G401 (cell line): ENCODE results near the gene ZNF423. TPM values are rescaled to one million over a fixed set of nuclear protein-coding genes. Genes with fewer than 3 reads are reported as not detected.

ENCODE experiments used
- DNase-seq: peaks from one replicate; pipeline ENCODE4 v3.0.0-alpha.2; 2015; ENCODE audit warnings: low spot score
- in situ Hi-C: cut with HindIII; loops from 2 replicates; pipeline ENCODE4 v1.10.0; 2016; ENCODE audit warnings: low sequenced_read_pairs, mixed read lengths
- total RNA-seq: library from RNA; depleted of rRNA; stranded (reverse); fragments of >200 nt; shearing (Covaris generic); gene quantifications from 2 replicates; pipeline ENCODE4 v1.2.3, GENCODE V29; 2014

ZNF423 gene
- total RNA-seq, 1 experiment from 2014 or later: 0.07 TPM

DNA sequence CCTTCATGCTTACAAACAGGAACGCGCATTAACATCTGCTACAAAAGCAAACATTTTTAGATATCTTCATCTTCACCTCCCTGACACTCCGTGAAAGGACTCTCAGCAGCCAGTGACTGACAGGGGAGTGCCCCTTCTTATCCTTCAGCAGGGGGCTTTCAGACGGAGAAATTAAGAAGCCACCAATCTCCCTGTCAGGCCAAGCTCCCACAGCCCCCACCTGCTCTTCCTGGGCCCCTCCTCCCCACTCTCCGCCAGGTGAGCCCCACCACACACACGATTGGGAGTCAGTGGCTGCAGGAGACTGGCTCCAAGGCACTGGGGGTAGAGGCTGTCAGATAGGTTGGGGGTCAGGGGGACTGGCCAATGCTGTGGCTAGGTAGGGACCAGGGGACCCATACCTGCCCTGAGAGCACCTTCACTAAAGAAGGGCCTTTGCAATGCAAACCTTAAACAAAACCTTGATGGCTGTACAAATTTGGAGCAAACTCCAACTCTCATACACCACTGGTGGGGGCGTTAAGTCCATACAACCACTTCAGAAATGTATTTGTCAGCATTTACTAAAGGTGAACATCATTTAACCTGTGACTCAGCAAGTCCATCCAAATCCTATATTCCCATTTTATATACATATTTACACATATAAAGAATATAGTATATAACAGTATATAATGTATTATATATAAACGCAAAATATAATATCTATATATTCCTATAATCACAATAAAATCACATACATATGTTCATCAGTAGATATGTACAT lies 232.2 kb downstream of the ZNF423 start:
- in situ Hi-C loops: no loop called here
- no peak for DNase-seq

DNA sequence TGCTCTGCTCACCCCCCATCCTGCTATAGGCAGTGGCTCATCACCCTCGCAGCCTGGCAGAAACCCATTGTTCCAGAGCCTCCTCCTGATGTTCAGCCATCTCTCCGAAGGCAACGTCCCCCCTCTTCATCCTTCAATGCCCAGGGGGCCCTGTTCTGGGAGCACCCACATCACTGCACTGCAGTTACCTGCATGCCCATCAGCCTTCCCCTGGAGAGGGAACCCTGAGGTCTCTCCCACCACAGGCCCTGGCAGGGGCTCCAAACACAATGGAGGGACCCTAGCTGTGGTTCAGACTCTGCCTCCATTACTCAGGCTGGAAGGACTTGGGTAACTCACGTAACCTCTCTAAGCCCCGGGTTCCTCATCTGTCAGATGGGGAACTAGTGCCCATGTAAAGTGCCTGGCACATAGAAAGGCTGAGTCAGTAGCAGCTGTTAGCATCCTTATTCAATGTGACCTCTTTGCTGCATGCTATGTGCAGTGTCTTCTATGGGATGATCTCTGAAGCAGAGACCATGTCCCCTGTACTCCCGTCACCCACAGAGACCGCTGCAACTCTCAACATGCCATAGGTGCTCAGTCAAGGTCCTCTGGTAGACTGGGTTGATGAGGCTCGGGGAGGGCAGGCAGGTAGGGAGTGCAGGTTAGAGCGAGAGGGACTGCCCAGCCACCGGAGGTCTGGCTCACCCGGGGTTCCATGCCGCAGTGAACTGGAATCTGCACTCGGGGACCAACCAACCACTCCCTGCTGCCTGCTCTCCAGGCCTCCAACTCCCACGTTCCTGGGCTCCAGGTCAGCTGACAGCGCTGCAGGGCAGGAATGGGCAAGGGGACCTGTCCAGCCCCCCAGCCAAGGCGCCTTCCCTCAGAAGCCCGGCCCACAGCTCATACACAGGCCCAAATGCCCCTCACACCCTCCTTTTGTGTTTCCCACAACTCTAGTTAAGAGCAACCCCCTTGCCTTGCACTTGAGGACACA lies 233.2 kb downstream of the ZNF423 start:
- in situ Hi-C loops: no loop called here

DNA sequence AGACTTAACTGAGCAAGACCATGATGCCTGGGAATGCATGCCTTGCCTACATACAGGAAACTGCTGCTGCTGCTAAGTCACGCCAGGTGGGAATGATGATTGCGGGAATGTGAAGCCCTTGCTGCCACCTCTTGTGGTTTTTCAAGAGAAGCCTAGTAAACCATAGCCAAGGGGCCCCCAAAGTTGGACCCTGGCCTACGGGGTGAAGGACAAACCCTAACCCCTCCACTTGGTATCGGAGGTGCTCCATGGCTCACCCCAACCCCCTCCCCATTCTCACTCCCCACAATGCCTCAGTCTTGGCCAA lies 233.9 kb downstream of the ZNF423 start:
- no peak for DNase-seq
- in situ Hi-C loops: no loop called here

More for the DNA sequence above, 233.2 kb downstream of the ZNF423 start:
- DNase-seq: no peak

DNA sequence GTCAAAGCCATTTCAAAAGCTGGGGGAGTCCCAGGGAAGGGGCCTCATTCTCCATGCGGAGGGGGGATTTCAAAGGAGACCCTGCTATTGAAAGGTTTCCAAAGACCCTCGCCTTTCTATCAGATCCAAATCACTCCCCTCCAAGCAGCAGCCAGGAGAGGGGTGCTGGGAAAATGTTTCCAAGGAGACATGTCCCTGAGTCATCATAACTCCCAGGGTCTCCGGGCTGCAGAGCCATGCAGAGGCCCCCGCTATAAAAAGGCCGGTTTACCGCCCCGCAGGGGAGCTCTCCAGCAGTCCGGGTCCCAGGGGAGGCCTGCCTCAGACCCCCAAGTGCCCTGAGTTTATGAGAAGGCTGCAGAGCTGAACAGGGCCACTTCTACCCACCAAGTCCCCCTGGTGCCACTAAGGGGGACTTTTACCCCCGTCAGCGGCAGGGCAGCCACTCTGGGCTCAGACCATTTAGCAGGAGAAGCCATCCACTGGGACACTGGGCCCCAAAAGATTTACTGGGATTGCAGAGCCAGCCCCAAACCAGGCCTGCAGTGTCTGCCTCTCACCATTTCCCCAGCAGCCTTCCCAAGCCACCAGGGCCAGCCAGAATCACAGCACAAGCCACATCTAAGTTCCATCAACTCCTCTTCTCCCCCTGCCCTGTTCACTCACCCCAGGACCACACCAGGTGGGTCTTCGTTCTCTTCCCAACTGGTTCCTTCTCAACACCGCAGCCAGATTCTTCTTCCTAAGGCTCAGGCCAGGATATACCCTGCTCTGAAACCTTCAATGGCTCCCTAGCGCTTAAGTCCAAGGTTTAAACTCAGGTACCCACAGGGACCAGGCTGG lies 234.4 kb downstream of the ZNF423 start:
- in situ Hi-C loops: no loop called here
- DNase-seq: no peak

DNA sequence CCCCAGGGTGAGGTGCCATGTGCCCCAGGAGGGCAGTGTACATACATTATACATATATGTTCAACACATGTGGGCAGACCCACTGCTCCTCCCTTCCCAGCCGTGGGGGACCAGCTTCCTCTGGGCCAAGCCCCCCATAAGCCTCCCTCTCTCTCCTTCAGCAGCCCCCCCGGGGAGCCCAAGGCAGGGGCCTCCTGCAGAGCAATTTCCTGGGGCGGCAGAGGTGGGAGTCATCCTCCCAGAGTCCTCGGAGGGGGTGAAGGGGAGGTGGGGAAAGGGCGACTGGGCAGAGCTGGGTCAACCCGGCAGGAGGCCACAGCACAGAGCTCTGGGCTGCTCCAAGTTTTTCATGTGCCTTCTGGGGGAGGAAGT lies 235.1 kb downstream of the ZNF423 start:
- in situ Hi-C loops: no loop called here
- no peak for DNase-seq

DNA sequence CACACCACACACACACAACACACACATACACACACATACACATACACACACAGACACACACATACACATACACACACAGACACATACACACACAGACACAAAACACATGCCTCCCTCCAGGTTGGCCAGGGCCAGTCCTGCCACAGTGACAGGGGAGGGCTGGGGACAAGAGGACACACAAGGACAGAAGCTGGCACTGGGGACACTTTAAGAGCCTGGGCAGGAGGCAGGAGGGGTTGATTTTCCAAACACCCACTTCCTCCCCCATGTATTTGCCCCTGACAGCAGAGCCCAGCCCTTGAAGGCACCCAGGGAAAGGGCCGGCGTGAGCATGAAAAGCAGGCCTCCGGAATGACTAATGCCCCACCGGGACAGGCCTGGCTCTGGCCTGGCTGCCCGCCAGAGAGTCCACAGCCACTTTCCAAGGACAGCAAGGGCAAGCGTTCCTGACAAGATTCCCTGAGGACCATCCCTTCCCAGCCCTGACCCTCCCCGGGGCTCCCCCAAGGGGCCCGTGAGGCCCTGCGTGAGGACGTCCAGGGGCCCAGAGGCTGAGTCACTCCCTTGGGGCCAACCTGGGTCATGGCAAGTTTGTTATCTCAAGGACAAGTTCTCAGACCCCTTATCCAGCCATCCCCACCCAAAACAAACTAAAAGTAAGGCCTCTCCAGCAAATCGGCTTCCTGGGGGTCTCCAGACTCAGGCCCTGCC lies 235.6 kb downstream of the ZNF423 start:
- DNase-seq: peak; percentile 5
- in situ Hi-C loops: no loop called here

DNA sequence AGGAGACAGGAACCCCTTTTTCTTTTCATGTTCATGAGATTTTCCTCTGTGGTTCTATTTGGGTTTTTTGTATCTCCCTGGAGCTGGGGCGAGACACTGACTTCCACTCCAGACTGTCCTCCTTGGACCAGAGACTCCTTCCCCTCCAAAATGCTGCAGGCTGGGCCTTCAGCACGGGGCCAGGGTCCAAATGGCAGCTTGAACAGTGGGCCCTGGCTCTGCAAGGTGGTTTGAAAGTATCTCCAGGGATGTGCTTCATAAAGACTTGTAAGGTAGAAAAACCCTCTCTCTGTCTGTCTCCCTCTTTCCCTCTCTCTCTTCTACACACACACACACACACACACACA lies 236.1 kb downstream of the ZNF423 start:
- DNase-seq: no peak
- in situ Hi-C loops: no loop called here

DNA sequence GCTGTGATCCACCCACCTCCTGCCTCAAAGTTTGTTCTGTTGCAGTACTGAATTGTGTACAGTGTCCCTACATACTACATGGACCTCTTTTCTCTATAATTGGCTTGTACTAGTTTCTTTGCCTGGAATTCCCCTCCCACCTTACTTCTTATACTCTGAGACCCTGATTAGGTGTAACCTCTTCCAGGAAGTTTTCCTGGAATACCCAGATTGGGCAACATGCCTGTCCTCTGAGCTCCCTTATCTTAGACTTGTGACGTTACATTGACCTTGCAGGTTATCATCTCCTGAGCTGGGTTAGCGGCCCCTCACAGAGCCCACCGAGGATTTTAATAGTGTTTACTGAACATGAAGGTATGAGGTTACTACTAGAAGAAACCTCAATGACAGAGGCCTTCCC lies 237.0 kb downstream of the ZNF423 start:
- in situ Hi-C loops: no loop called here

DNA sequence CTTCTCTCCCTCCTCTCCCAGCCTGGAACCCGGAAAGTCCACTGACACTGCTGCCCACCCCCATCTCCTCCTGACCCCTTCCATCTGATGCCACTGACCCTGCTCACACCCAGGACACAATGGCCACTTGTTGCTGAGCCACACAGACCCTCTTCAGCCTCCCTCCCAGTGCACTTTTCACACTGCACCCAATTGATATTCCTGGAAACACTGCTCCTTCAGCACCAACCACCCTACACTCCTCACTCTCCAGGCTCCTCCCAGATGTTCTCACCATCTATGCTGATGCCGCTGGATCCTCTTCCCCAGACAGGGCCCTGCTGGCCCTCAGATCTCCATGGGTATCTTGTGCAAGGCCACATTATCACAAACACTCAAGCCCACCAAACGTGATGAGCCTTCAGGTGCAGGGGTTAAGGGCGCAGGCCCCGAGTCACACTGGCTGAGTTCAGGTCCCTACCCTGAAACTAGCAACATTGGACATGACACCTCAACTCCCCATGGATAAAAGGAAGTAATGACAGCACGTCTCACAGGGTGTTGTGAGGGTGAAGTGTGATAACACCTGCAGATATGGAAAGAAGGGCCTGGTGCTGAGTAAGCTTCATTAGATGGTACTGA lies 238.1 kb downstream of the ZNF423 start:
- no peak for DNase-seq
- in situ Hi-C loops: no loop called here

More for the DNA sequence above, 237.0 kb downstream of the ZNF423 start:
- no peak for DNase-seq

DNA sequence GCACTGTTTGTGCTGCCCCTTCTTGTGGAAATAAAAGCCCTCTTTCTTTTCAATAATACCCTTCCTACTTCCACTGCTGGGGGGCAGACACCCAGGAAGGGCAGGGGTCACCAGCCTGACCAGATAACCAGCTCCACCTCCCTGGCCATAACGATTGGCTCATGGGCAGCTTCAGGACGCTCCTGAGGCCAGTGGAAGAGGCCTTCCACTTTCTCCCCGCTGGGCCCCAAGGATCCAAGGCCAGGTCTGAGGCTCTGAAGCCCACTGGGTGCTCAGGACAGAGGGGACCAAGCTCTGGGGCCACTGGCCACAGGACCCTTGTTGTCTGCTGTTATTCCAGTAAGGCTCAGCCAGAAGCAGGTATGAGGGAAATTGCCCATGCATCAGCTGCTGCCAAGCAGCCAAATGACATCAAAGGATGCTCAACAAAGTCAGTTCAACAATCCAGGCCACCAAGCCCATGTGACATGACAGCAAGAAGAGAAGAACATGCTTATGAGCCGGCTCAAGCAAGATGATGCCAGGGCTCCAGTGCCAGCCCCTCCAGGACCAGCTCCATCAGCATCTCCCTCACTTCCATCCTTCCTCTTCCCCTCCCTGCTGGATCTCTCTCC lies 238.8 kb downstream of the ZNF423 start:
- DNase-seq: no peak
- in situ Hi-C loops: no loop called here

DNA sequence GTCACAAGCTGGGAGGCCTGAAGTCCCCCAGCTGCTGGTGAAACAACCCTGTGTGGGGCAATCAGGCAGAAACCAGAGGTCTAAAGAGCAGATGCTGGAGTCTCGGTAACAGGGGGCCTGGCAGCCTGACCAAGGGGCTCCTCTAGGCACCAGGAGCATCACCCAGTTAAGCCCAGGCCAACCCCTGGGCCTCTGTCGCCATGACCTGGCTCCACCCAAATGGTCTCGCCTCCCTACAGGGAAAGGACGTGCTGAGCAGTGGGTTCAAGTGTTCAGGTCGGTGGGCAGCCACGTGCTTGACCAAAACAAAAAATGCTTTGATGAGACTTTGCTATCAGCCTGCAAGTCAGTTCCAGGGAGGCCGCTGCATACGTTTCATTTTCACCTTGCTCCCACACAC lies 240.3 kb downstream of the ZNF423 start:
- DNase-seq: no peak
- in situ Hi-C loops: no loop called here

DNA sequence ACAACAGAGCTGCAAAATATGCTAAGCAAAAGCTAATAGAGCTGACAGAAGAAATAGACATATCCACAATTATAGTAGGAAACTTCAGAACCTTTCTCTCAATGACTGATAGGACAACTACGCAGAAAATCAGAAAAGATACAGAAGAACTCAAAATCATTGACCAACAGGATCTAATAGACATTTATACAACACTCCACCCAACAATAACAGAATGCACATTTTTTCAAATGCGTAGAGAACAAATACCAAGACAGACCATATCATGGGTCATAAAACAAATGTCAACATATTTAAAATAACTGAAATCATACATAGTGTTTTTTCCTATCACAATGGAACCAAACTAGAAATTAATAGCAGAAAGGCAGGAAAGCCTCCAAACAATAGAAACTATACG lies 244.9 kb downstream of the ZNF423 start:
- DNase-seq: no peak
- in situ Hi-C loops: no loop called here

DNA sequence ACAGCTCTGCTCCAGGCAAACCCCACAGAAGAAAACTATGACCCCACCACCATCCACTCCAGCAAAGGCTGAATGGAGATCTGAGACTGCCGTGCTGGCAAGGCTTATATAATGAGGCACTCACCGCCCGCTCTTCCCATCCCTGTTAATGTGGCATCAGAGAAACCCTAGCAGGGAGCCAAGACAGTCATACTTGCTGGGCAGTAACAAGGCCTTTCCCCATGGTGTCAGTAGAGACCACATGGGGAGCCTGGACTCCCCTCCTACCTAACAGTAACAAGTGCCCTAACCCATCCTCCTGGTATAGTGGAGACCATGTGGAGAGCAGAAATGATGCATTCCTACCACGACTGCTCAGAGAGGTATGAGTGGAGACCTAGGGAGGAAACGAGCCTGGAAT lies 247.1 kb downstream of the ZNF423 start:
- in situ Hi-C loops: no loop called here
- DNase-seq: peak; percentile 12

DNA sequence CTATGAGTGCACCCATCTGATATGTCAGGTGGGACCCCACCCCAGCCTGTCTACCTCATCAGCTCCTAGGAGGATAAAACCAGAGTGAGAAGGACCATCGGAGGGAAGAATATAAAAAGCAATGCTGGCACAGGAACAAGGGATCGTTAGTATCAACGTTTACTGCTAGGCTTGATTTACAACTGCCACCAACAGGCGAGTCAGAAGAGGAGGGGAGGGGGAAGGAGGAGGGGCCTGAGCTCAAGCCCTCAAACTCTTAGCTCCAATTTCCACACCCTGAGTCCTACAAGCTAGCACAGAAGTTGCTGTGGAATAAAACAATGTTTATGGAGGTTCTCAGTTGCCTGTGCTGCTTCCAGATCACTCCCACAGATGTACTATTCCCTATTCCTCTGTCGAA lies 247.8 kb downstream of the ZNF423 start:
- in situ Hi-C loops: no loop called here
- no peak for DNase-seq

DNA sequence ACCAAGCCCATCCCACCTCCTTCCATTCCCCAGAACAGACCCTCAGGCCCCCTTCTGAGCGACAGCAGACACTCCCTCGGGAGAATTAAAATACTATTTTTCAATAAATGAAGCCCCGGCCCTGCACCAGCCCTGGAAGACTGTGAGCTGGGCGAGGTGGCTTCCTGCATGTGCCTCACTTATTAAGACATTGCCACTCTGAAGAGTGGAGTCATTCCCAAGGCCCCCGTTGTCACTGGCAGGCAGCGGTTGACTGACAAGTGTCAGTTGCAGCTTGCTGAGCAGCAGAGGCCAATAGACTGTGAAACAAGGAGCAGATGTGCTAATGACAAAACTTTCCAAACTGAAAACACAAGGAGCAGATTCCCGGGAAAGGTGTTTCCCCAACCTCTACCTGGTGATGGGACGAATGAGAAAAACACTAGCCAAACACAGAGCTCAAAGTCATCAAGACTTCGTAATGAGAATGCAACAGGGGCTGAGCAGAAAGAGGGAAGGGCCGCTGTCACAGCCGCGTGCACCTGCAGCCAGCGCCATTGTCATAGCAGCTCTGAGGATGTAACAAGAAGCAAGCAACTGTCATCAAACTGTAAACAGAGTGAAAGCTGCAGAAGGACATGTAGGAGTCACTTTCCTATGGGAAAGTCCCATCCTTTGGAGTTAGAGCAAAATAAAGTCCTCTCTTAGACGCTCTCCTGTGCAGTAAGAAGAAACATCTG lies 250.2 kb downstream of the ZNF423 start:
- in situ Hi-C loops: no loop called here
- DNase-seq: no peak

DNA sequence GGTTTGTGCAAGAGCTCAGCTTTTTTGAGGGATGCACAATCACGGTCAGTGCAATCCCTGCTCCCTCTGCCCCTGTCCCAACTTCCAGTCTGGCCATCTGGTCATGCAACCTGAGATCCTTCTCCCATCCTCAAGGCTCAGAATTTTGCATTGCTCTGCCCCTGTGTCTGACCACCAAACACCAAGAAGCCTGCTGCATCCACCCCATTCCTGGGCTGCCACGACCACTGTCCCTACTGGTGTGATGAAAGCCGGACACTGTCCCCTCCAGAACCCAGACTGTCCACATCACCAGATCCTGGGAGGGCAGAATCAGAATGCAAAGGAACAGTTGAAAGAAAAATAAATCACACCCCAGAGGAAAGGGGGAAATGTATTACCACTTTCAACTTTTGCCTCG lies 251.3 kb downstream of the ZNF423 start:
- no peak for DNase-seq
- in situ Hi-C loops: no loop called here

DNA sequence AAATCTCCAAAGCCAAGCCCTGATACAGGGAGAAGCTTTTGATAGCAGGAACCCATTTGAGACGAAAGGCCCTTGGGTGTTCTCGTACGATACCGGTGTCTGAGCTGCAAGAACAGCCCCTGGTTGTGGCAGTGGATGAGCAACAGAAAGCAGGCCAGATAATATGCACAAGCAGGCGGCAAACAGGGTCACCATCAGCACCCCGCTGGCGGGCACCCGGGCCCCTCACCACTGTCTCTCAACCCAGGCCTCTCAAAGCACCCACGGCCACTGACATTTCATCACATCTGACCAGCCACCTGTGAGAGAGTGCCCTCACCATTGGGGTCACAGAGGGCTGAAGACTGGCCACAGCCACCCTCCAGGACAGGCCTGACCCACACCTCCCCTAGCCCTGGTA lies 252.0 kb downstream of the ZNF423 start:
- no peak for DNase-seq
- in situ Hi-C loops: no loop called here

DNA sequence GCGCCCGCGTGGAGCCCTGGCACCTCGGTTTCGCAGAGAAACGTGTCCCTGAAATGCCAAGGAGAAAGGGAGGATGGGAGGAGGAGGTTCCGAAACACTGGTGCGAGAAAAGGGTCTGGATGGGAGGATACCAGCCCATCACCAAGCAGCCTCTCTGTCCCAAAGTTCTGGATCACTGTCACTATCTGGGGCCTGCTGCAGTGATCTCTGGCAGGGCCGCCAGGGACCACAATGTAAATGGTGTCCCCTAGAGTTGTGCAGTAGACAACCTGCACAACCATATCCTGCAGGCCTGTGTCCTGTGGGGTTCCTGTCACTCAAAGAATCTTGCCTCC lies 253.0 kb downstream of the ZNF423 start:
- in situ Hi-C loops: no loop called here
- DNase-seq: no peak
